GM15510 (cell line): Measurements from ENCODE around the gene ST7.

Source experiments
- POLR2A ChIP-seq: IDR thresholded peaks from 3 replicates; pipeline ENCODE4 v1.6.1; 2011; ENCODE audit warnings: borderline replicate concordance; ENCODE audit not compliant: insufficient read length; ENCODE audit errors: extremely low read depth

Gene ST7

GRCh38 chr7:117048114-117048866 is 95.0 kb downstream of the ST7 start:
- no peak for TF ChIP-seq POLR2A

- no peak for TF ChIP-seq POLR2A
Observed at GRCh38 chr7:117048882-117049281, 95.6 kb downstream of the ST7 start.

DNA sequence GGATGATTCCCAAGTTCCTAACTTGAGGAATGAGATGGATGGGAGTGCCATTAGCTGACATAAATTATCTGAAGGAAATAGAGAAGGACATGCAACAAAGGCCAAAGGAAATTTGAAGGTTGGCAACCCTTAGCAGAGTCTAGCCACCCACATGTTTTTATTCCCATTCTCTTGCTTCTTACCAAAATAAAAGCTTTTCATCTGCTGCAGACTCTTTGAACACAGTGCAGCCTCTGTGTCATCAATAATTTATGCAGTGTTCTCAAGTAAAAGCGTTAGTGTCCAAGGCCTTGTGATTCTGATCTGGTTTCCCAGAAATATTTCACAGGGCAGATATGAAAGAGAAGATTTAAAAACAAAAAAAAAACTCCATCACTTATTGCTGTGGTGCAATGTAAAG is 98.5 kb downstream of the ST7 start:
- no peak for TF ChIP-seq POLR2A

GRCh38 chr7:117053432-117053831 is 100.1 kb downstream of the ST7 start:
- no peak for TF ChIP-seq POLR2A

DNA sequence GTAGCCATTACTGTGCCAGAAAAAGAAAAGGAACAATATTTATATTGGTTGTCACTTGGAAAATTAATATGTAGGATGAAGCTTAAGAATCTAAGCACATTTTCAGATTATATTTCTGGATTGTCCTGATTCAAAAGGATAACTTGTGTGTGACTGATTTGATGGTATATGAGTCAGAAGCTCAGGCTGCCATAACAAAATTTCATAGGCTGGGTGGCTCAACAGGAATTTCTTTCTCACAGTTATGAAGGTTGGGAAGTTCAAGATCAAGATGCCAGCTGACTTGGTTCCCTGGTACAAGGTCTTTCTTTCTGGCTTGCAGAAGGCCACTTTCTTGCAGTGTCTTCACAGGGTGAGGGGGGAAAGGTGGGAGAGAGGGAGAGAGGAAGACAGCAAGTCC is 108.5 kb downstream of the ST7 start:
- TF ChIP-seq POLR2A, result no peak

GRCh38 chr7:117062300-117062699 is 109.0 kb downstream of the ST7 start:
- TF ChIP-seq POLR2A, result no peak

DNA sequence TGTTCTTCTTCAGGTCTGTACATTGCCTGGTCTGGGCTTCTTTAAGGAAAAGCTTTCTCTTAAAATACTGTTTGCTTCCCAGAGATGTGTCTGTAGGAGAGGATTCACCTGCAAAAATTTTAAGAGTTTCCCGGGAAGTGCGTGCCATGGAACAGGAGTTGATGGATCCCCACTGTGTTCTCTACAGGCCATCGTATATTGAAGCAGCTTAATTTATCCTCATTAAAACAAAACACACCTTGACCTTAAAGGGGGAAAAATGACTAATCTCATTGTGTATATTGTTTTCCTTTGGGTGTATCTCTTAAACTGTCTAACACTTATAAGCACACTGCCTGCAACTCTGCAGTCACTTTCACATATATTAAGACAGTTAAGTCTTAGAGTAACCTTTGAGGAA is 111.4 kb downstream of the ST7 start:
- no peak for TF ChIP-seq POLR2A

DNA sequence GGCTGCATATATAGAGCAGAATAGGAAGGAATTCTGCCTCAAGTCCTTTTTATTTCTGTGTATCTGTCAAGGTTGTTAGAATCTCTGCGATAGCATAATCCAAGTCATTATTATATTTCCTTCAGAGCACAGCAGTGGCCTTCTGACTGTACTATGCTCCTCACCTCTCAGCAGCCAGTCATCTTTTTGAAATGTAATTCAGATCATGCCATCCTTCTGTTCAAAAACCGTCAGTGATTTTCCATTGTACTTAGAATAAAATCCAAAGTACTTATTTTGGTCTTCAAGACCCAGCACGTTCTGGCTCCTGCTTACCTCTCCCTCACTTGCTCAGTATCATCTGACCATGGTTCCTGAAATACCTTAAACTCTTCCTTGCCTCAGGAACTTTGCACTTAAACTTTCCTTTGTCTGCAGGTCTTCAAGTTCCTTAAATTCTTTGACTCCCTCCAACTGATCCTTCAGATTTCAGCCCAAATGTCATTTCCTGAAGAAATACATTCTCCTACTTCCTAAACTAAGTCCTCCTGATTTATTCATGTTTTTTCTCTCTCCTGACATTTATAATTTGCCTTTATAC is 112.4 kb downstream of the ST7 start:
- no peak for TF ChIP-seq POLR2A

GRCh38 chr7:117066668-117067067 is 113.4 kb downstream of the ST7 start:
- TF ChIP-seq POLR2A, result no peak

DNA sequence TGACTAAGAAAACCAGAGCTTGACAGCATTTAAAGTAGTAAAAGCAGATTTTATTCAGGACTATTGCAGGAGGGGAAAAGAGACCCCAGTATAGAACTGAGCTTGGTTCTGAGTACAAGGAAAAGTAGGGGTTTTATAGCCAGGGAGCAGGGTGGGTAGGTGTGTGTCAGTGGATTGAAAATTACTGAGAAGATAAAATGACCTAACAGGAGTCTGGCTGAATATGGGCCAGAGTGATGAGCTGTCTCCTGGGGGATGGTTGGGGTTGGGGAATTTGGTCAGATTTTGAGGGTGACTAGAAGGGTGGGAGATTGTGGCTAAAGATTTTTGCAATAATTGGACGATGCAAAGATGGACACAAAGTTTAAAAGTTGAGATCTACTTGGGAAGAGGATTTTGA is 114.0 kb downstream of the ST7 start:
- no peak for TF ChIP-seq POLR2A

GRCh38 chr7:117068511-117069145 is 115.3 kb downstream of the ST7 start:
- TF ChIP-seq POLR2A, result no peak

DNA sequence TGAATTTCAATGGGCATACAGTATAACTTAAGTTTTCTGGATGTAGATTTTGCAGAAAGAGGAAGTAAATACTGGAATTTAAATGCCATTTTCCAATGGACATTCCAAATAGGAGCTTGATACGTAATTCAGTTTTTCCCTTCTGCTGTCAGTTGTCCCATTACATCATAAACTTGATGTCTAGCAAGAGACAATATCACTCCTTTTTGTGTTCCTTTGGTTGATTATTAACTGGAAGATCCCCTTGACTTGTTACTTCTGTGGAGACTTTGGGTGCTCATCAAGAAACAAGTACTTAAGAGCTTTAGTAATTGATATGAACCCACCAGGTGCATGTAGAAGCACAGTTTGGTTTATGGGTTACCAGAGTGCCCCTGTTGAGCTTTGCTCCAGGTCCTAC is 116.1 kb downstream of the ST7 start:
- TF ChIP-seq POLR2A, result no peak

- TF ChIP-seq POLR2A, result no peak
Observed at GRCh38 chr7:117071551-117071950, 118.2 kb downstream of the ST7 start.

DNA sequence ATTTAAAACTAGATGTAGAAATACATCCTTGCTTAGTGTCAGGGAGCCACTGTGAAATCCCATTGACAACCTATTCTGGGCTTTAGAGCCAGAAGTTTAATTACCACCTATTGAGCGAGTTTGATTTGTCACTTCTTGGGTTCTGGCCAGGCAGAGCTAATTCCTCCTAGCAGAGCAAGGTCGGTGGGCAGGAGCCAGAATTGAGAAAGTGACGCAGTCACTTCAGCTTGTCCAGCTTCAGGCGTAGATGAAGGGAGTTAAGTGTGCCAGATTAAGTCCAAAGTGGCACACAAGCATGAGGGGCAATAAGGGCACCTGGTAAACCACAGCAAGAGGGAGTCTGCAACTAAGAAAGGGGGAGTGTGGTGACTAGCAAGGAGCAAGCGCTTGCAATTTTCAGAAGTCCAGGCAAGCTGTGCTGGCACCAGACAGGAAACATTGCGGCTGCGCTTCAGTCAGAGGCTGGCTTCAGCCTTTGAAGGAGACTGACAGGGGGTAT is 119.4 kb downstream of the ST7 start:
- no peak for TF ChIP-seq POLR2A

GRCh38 chr7:117074378-117074777 is 121.1 kb downstream of the ST7 start:
- no peak for TF ChIP-seq POLR2A

DNA sequence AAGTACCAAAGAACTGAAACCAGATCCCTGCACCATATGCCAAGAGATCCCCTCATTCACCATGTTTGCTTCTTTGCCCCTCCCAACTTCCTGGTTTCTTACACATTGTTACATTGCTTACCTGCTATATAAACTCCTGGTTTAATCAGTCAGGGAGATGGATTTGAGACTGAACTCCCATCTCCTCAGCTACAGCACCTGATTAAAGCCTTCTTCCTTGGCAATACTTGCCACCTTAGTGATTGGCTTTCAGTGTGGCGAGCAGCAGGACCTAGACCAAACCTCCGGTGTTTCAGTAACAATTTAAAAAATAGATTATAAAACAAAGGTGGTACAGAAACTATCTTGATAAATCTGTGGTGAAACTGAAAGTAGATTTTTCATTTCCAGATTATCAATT is 122.6 kb downstream of the ST7 start:
- TF ChIP-seq POLR2A, result no peak
